Amygdala (tissue), 56 donors: ENCODE measurements around the gene METTL21A.
"Not testable (repeated sequence)": the region's sequence is repeated elsewhere in the genome, so short reads cannot be mapped to it uniquely, and the experiment has no call there.

Source experiments
- DNase-seq, 56 donors: peaks; one replicate each; lab custom pipeline; 2025; lab: John Stamatoyannopoulos, UW

Gene METTL21A

DNA sequence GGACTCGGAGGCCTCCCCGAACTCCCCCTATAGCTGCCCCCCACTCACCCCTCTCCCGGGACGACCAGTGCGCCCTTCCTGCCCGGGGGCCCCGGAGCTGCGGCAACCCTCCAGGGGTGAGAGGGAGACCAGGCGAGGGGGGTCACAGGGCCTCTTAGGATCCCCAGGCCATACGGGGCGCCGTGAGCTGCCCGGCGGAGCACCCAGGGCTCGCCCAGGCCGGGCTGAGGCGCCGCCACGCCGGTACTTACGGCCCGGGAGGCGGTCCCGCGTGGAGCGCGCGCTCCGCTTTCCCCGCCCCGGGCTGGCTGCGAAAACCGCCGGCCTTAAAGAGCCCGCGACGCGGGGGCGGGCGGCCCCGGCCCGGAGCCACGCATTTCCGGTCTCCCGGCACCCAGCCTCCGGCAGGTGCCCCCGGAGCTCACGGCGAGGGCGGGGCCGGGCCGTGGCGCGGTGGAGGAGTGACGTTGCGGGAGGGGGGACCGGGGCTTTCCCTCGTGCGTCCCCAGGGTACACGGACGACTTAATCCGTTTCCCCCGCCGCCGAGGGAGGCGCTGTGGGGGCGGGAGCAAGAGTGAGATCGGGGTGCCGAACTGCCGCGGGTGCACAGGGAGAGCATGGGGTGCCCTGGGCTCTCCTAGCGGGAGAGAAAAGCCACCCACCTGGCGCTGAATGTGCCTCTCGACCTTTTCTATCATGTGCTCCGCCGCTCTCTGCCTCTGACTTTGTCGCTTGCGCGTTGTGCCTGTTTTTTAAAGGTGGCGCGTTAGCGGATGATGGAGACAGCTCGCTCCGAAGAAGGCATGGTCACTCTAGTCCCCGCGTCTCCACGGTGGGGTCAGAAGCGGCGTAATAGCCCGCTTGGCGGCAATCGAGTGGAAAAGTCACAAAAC is at the start of gene METTL21A:
TSS of gene METTL21A (minus strand) at position 381 of the 894 bp plus-strand sequence. CDS start 1,019 bp downstream, outside the sequence.
- peak in 55 of 56 donors; percentile 41 to 95 (median 82) for DNase-seq

DNA sequence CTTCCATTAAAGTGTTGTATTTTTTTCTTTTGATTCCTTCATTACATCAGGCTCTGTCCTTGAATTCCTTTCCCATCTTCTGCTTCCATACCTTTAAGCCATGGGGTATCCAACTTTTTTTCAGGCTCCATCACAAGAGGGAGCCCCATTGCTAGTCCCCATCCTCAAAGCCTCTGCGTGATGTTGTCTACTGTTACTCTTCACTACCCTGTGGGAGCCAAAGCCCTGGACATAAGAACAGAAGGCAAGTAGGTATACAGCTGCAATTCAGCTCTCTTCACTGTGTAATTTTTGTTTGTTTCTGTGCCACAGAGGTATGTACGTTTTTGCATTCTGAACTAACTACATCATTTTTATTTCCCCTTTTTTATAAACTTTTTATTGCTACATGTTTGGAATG is 49.6 kb upstream of the METTL21A start:
- no peak for DNase-seq

DNA sequence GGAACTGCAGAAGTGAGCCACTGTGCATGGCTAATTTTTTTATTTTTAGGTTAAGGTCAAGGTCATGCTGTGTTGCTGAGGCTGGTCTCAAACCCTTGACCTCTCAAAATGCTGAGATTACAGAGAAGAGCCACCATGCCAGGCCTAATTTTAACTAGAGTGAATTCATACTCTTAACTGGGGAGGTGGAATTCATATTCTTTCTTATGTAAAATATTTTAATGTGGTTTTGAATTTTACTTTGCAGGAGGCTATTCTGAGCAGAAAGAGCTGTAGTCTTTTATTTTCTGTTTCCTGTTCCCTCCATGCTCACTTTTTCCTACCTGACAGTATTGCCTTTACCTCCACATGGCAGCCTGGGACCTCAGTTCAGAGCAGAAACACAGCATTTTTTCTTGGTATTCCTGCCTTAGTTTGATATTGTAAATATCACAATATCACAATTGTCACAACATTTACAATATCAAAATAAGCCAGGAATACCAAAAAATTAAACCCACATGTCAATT is 49.1 kb upstream of the METTL21A start:
- DNase-seq = no peak

DNA sequence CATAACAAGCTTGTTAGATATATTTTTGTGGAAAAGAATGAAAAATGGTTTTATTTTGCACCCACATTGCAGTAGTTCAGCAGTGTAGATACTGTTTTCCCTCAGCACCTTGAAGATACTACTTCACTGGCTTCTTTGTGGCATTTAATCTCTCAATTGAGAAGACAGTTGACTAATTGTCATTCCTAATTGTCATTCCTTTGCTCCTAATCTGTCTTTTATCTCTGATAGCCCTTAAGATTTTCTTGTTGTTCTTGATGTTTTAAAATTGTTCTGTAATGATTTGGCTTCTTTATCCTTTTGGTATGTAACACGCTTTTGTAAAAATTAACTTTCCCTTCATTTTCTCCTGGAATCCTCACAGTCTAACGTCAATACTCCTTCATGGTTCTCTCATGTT is 48.2 kb upstream of the METTL21A start:
- no peak for DNase-seq

DNA sequence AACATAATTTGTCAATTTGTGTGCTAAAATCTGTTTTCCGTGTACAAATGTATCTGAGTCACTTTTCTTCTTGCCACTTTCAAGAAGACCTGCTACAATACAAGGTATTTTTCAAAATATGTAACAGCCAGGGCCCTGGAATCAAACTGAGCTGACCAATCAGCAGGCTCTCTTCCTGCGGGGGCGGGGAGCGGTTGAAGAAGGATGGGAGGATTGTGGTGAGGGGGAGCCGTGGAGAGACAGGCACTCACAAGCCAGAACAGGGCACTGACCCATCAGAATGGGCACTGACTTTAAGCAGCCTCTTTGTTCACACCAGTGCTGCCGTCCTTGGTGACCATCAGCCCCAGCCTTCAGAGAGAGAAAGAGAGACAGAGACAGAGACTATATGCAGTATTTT is 45.7 kb upstream of the METTL21A start:
- DNase-seq = no peak

DNA sequence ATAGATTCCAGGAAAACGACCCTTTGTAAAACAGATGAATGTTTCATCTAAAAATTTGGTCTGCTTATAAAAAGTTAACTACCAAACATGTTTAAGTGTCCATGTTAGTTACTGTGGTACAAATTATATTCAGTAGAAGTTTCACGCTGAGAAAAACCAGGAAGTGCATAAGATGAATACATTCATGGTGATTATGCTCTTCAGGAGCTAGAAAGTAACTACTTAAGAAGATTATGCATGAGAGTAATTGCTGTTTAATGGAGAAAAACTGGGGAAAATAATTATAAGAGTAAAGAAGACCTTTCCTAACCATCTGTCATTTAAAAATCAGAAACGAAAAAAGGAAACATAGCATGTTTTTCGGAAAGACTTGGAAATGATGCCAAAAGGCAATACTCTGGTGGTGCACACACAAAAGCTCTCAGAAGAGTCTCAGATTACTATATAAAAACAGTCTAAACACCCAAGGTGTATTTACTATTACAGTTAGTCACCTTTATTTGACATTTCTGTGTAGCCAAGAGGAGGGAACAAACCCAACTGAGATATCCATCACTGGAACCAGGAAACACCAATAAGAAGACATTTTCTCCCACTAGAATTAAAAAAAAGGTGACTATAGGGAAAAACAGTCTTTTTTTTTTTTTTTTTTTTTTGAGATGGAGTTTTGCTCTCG is 38.8 kb upstream of the METTL21A start:
- no peak for DNase-seq

DNA sequence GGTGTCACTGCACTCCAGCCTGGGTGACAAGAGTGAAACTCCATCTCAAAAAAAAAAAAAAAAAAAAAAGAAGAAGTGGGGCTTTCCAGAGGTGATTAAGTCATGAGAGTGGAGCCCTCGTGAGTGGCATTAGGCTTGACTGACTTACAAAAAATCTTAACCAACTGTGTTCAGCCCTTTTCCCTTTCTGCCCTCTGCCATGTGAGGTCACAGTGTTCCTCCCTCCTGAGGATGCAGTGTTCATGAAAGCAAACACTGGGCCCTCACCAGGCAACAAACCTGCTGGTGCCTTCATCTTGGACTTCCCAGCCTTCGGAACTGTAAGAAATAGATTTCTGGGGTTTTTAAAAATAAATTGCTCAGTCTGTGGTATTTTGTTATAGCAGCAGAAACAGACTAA is 37.0 kb upstream of the METTL21A start:
- DNase-seq = no peak

DNA sequence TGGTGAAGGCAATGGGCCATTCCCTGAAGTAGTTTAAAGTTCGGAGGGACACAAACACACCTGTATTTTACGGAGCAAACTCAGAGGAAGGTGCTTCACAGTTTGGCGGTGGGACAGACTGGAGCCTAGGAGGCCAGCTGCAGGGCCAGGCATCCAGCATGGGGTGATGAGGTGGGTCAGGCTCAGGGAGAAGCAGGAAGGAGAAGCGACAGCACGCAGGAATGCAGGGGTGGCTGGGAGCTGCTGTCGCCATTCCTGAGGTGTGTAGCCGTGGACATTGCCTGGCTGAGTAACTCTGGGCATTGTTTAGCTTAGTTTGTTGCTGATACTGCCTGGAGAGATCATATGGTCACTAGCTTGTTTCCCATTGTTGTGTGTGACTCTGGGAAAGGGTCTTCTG is 35.8 kb upstream of the METTL21A start:
- DNase-seq = no peak

DNA sequence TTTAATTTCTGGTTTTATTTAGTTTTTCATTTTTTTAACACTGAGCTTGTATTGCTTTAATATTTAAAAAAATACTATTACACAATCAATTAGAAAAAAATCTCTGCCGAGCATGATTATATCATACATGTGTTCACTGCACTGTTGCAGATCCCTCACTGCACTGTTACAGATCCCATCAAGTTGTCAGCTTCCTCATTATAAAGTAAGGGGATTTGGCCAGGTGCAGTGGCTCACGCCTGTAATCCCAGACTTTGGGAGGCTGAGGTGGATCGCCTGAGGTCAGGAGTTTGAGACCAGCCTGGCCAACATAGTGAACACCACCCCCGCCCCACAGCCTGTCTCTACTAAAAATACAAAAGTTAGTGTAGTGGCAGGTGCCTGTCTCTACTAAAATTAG is 33.0 kb upstream of the METTL21A start:
- no peak for DNase-seq

DNA sequence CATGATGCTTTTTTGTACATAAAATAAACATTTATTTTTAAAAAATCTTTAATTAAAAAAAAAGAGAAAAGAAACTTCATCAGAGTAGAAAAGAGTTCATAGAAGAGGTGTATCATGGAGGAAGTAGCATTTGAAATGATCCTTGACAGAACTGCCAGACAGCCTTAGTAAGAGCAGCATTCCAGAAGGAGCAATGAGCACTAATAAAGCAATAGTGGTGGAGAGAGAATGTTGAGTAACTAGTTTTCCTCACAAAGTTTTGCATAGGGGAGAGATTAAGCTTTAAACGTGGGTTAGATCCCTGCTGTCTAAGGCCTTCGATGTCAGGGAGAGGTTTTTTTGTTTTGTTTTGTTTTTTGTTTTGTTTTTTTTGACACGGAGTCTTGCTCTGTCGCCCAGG is 29.8 kb upstream of the METTL21A start:
- no peak for DNase-seq

DNA sequence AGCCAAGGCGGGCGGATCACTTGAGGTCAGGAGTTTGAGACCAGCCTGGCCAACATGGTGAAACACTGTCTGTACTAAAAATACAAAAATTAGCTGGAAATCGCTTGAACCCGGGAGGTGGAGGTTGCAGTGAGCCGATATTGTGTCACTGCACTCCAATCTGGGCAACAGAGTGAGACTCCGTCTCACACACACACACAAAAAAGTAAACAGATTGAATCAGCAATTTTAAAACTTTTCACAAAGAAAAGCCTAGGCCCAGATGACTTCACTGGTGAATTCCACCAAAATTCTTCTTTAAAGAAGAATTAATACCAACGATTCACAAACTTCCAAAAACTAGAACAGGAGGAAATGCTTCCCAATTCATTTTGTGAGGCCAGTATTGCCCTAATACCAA is 21.4 kb upstream of the METTL21A start:
- DNase-seq = not testable (repeated sequence)

DNA sequence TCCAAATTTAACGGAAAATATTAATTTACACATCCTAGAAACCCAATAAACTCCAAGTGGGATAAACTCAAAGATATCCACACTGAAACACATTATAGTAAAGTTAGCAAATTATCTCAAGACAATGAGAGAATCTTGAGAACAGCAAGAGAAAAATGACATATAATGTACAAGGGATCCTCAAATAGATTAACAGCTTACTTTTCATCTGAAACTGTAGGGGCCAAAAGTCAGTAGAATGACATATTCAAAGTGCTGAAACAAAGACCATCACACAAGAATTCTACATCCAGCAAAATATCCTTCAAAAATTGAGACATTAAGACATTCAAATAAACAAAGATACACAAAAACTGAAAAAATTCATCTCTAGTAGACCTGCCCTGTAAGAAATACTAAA is 18.7 kb upstream of the METTL21A start:
- no peak for DNase-seq

DNA sequence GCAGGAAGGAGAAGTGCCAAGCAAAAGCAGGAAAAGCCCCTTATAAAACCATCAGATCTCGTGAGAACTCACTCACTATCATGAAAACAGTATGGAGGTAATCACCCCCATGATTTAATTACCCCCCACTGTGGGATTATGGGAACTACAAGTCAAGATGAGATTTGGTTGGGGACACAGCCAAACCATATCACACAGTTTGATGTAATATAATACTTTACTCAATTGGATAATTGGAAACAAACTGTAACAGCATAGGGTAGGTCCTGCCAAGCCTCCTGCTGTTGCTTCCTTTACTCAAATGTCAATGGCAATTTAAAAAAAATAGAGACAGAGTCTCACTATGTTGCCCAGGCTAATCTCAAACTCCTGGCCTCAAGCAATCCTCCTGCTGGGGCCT is 15.5 kb upstream of the METTL21A start:
- no peak for DNase-seq

DNA sequence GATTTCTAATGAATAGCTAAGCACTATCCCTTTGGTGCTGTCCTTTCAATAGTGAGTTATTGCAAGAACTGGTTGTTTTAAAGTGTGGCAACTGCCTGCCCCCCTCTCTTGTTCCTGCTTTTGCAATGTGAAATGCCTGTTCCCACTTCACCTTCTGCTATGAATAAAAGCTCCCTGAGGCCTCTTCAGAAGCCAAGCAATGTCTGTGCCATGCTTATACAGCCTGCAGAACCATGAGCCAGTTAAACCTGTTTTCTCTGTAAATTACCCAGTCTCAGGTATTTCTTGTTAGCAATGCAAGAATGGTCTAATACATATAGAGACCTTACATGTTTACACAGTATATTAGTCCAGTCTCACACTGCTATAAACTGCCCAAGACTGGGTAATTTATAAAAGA is 15.0 kb upstream of the METTL21A start:
- DNase-seq = no peak

DNA sequence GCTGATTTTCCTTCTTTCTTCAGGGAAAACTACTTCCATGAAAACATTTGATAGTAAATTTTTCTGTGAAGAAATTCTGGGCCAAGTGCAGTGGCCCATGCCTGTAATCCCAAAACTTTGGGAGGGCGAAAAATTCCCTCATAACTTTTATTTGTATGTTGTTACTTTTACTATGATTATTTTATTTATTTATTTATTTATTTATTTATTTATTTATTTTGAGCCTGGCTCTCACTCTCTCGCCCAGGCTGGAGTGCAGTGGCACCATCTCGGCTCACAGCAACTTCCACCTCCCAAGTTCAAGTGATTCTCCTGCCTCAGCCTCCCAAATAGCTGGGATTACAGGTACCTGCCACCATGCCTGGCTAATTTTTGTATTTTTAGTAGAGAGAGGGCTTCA is 14.1 kb upstream of the METTL21A start:
- DNase-seq = not testable (repeated sequence)

DNA sequence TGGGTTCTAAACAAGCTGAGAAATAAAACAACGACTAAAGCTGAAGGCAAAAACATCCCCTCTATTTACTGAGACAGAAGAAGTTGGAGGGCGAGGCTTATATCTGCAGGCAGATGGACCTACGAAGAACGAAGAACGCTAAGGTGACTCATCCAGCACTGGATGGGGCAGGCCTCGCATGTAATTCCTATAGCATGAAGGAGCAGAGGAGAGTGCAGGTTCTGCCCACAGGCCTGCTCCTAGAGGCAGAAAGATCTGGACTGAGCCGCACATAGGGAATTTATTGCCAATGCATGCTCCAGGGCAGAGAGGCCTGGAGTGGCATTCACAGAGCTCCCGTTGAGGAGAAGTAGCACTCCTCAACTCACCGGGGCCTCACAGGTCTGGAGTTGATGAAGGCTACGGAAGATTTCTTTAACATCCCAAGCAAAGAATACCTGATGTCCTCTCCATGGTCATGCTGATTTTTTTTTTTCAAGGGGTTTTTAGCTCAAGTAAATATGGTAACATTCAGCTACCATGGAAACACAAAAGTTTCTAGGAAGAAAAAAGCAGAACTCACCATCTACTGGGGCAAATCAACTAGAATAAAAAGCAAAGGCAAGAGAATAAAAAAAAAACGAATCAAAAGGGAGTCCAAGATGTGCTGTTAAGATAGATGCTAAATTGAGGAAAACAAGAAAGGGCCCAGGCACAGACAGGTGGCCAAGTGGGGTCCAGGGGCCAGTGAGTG is 10.4 kb upstream of the METTL21A start:
- no peak for DNase-seq

DNA sequence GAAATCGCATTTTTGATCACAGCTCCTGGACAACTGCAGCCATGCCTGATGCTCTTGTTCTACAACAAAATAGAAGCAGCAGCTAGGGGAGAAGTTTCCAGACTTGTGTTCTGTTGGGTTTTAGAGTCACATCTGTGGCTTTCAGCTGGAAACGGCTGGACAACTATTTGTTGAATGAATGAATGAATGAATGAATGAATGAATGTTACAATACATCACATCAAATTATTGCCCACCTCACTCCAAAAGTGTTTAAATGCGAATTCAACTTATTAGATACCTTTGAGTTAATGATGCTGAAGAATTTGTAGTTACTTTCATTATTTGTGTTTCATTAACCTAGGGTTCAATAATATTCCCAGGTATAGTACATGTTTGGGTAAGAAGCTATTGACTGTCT is 8.5 kb upstream of the METTL21A start:
- DNase-seq = no peak

DNA sequence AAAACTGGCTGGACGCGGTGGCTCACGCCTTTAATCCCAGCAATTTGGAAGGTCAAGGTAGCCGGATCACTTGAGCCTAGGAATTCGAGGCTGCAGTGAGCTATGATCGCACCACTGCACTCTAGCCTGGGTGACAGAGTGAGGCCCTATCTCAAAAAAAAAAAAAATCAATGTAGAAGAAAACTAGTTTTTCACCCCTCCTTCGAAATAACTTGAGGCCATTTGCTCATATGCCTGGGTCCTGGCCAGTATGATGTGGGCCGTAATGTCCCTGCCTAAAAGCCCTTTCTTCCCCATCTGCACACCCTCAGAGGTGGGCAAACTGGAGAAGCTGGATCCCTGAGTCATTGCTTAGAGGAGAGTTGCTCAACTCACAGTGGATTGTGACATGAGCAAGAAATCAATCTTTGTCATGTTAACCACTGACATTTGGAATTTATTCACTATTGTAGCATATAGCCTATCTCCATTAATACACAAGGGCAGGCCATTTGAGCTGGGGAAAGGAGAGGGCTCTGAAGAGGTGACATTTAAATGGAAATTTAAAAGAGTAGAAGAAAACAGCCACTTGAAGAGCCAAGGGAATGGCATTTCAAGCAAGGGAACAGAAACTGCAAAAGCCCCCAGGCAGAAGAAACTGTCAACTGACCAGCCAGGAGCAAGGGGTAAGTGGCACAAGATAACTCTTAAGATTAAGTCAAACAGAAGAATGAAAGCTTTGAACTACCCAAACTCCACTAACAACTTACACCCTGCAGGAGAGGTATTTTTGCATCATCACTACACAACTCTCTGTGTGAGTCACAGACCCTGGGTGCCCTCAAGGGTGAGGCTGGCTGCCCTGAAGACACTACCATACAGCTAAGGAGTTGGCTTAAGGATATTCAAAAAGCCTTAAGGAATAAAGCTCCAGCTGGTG is 7.6 kb upstream of the METTL21A start:
- DNase-seq = no peak

DNA sequence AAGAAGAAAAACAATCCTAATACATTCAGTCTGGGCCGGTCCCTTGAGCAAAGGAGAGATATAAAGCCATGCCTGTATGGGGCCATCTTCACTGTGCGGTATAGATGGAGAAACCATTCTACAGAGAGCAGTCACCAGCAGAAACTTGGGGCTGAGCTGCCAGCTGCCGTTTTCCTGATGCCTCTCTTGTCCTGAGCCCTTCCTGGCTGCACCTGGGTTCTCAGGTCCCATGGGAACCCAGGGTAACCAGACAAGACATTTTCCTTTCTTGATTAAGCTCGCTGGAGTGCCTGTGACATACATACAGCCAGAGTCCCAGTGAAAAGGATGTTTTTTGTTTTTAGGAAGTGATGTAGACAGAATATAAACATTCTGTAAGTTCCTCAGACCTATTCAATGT is 5.3 kb upstream of the METTL21A start:
- DNase-seq = no peak

DNA sequence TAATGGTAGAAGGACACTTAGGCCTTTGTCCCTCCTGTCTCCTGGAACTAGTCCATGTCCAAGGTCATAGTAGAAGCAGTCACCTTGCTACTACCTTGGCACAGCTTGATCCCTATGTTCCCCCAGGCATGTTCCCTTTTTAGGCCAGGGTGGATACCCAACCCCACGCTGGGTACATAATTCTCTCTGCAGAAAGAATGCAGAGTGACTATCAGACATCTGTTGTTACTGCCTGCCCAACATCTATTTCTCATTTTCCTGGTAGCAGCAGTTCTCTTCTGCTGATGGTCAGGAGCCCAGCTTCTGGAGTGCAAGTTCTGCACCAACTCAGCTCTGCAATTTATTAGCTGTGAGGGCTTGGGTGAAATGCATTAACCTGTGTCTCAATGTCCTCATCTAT is 4.4 kb upstream of the METTL21A start:
- no peak for DNase-seq
